K562 (cell line): ENCODE measurements around the gene SMAP2. TPM values are rescaled to one million over a fixed set of nuclear protein-coding genes. Genes with fewer than 3 reads are reported as not detected.

Experiments used
- CHD2 ChIP-seq: IDR thresholded peaks from 2 replicates; pipeline ENCODE4 v1.6.1; 2011; ENCODE audit warnings: low read depth, low read length
- MEF2D ChIP-seq: conservative IDR thresholded peaks from 2 replicates; pipeline ENCODE4 v1.6.1; 2016; ENCODE audit warnings: low read depth, missing genetic modification characterization, missing compliant biosample characterization
- MYC ChIP-seq, 2 experiments: fragments of 250-450 bp in 1 of 2; sonication (Bioruptor Pico) in 1 of 2; IDR thresholded peaks; 2 replicates each; pipeline versions ENCODE4 v1.5.1 to v1.6.1; 2012 to 2021; ENCODE audit warnings: low read depth in 2 of 2, borderline replicate concordance in 1 of 2, improper control_type of control experiment in 1 of 2, low read length in 1 of 2, mild to moderate bottlenecking in 1 of 2, moderate library complexity in 1 of 2
- NFE2 ChIP-seq: IDR thresholded peaks from 2 replicates; pipeline ENCODE4 v1.6.1; 2014; ENCODE audit warnings: antibody characterized with exemption, low read depth
- NR1H2 ChIP-seq: sonication (generic); formaldehyde crosslinking; IDR thresholded peaks from 2 replicates; pipeline ENCODE4 v1.4.0; 2020; ENCODE audit warnings: mild to moderate bottlenecking, missing genetic modification reagents
- NR3C1 ChIP-seq: sonication (generic); formaldehyde crosslinking; IDR thresholded peaks from 2 replicates; pipeline ENCODE4 v1.8.1; 2022; ENCODE audit warnings: missing genetic modification reagents
- PHF8 ChIP-seq: fragments of 200-600 bp; sonication (generic); IDR thresholded peaks from 2 replicates; pipeline ENCODE4 v1.6.1; 2012; ENCODE audit warnings: mixed run types, mild to moderate bottlenecking, inconsistent platforms, low read length, moderate library complexity, borderline replicate concordance
- PPARD ChIP-seq: fragments of 250-450 bp; sonication (Bioruptor Pico); IDR thresholded peaks from 2 replicates; pipeline ENCODE4 v1.8.0; 2022; ENCODE audit warnings: inconsistent platforms, mild to moderate bottlenecking, moderate library complexity
- SAFB ChIP-seq: fragments of 200-400 bp; formaldehyde crosslinking; IDR thresholded peaks from 2 replicates; pipeline ENCODE4 v1.6.1; 2017; ENCODE audit warnings: low read depth, low read length, borderline replicate concordance
- SIN3A ChIP-seq, 2 experiments: fragments of 150-350 bp in 1 of 2; IDR thresholded peaks; 2 replicates each; pipeline ENCODE4 v1.6.1; 2011 to 2016; ENCODE audit warnings: borderline replicate concordance in 2 of 2, low read depth in 2 of 2, low read length in 2 of 2, mild to moderate bottlenecking in 2 of 2, moderate library complexity in 2 of 2; ENCODE audit not compliant: control insufficient read depth in 1 of 2
- ZBTB17 ChIP-seq: fragments of 450-650 bp; formaldehyde crosslinking; IDR thresholded peaks from 2 replicates; pipeline ENCODE4 v1.4.0; 2020; ENCODE audit warnings: mild to moderate bottlenecking
- ZKSCAN8 ChIP-seq: fragments of 200-800 bp; sonication (Bioruptor generic); IDR thresholded peaks from 2 replicates; pipeline ENCODE4 v1.6.1; 2016; ENCODE audit warnings: missing genetic modification characterization, missing compliant biosample characterization
- ZNF384 ChIP-seq: IDR thresholded peaks from 2 replicates; pipeline ENCODE4 v1.6.1; 2012; ENCODE audit warnings: low read depth, low read length, improper control_type of control experiment
- polyA plus RNA-seq, 8 experiments: library from polyadenylated mRNA; depleted of rRNA in 4 of 8; stranded (reverse) in 5 of 8; unstranded in 3 of 8; fragments of >200 nt; fragmentation: Nextera tagmentation in 2 of 8; fragmentation: Illumina TruSeq in 1 of 8; extraction: Ambion mirVana in 2 of 8; extraction: Trizol in 1 of 8; gene quantifications; 2 replicates each; pipeline versions ENCODE4 v1.2.1 to v1.2.3, GENCODE V29; 2011 to 2014; ENCODE audit warnings: inconsistent platforms in 1 of 8, missing spikeins in 1 of 8
- total RNA-seq, 7 experiments: library from RNA; depleted of rRNA in 6 of 7; stranded (reverse); fragments of >200 nt in 6 of 7; fragmentation: Illumina TruSeq in 2 of 7; extraction: Trizol in 2 of 7; gene quantifications; 2 replicates each; pipeline versions ENCODE4 v1.2.1 to v1.2.3, GENCODE V29; 2011 to 2021; ENCODE audit warnings: low replicate concordance in 1 of 7
- TF ChIP-seq, protein P1 (sequence below), 3 experiments: IDR thresholded peaks in 2 of 3; conservative IDR thresholded peaks in 1 of 3; 2 replicates each; pipeline ENCODE4 v1.5.1; 2011 to 2012; ENCODE audit warnings: low read length in 3 of 3, mild to moderate bottlenecking in 3 of 3, control low read depth in 2 of 3, improper control_type of control experiment in 1 of 3, inconsistent platforms in 1 of 3, low read depth in 1 of 3, mixed read lengths in 1 of 3, moderate library complexity in 1 of 3; ENCODE audit not compliant: insufficient read depth in 2 of 3
- TF ChIP-seq, protein P2 (sequence below): fragments of 250-450 bp; sonication (Bioruptor Pico); IDR thresholded peaks from 2 replicates; pipeline ENCODE4 v1.8.0; 2021; ENCODE audit warnings: moderate library complexity, mild to moderate bottlenecking, inconsistent platforms
- TF ChIP-seq, protein P3 (sequence below): sonication (generic); formaldehyde crosslinking; IDR thresholded peaks from 2 replicates; pipeline ENCODE4 v1.8.0; 2022; ENCODE audit warnings: missing genetic modification reagents, mild to moderate bottlenecking, borderline replicate concordance
- TF ChIP-seq, protein P4 (sequence below): IDR thresholded peaks from 3 replicates; pipeline ENCODE4 v1.6.1; 2011; ENCODE audit warnings: borderline replicate concordance, mild to moderate bottlenecking, moderate library complexity; ENCODE audit not compliant: insufficient read length; ENCODE audit errors: extremely low read depth

The SMAP2 gene
- total and polyA plus RNA-seq, 9 of the 15 experiments (the other 6 are each of a cell fraction or from before 2014, with no cell fraction given) = 38.7 to 212 (median 94.1) TPM

DNA sequence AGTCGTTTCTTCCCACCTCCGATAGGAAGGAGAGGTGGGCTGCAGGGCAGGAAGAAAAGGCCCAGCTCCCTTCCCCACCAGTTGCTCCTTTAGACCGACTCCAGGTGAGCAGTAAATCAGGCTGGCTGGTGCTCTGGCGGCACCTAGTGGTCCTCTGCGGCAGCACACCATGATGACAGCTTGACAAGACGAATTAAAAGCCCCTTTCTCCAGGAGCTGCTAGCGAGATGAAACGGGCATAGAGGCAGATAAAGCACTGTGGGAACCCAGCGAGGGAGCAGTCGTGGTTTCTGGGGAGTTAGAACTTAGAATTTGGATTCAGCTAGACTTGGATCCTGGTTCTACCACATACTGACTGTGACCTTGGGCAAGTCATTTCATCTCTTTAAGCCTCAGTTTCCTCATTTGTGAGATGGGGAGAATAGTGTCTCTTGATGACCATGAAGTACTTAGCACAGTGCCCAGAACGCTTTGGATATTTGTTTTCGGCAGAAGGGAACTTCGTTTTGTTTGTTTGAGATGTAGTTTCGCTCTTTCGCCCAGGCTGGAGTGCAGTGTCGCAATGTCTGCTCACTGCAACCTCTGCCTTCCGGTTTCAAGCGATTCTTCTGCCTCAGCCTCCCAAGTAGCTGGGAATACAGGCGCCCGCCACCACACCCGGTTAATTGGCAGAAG is 34.6 kb upstream of the SMAP2 start (continued):
- TF ChIP-seq, protein P1, sequence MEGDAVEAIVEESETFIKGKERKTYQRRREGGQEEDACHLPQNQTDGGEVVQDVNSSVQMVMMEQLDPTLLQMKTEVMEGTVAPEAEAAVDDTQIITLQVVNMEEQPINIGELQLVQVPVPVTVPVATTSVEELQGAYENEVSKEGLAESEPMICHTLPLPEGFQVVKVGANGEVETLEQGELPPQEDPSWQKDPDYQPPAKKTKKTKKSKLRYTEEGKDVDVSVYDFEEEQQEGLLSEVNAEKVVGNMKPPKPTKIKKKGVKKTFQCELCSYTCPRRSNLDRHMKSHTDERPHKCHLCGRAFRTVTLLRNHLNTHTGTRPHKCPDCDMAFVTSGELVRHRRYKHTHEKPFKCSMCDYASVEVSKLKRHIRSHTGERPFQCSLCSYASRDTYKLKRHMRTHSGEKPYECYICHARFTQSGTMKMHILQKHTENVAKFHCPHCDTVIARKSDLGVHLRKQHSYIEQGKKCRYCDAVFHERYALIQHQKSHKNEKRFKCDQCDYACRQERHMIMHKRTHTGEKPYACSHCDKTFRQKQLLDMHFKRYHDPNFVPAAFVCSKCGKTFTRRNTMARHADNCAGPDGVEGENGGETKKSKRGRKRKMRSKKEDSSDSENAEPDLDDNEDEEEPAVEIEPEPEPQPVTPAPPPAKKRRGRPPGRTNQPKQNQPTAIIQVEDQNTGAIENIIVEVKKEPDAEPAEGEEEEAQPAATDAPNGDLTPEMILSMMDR (IDR thresholded peaks at IDR 0.05 in 2 of 3, conservative IDR thresholded peaks at IDR 0.05 in 1 of 3; ENCODE audit: insufficient read depth in 2 of 3, low read depth in 1 of 3, low read length in 3 of 3) = peak; percentile 96 to 100 (median 98)
- TF ChIP-seq SAFB = no peak
- TF ChIP-seq NR1H2 (CRISPR knock-in tag) = no peak
- TF ChIP-seq, protein P2, sequence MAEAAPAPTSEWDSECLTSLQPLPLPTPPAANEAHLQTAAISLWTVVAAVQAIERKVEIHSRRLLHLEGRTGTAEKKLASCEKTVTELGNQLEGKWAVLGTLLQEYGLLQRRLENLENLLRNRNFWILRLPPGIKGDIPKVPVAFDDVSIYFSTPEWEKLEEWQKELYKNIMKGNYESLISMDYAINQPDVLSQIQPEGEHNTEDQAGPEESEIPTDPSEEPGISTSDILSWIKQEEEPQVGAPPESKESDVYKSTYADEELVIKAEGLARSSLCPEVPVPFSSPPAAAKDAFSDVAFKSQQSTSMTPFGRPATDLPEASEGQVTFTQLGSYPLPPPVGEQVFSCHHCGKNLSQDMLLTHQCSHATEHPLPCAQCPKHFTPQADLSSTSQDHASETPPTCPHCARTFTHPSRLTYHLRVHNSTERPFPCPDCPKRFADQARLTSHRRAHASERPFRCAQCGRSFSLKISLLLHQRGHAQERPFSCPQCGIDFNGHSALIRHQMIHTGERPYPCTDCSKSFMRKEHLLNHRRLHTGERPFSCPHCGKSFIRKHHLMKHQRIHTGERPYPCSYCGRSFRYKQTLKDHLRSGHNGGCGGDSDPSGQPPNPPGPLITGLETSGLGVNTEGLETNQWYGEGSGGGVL (CRISPR knock-in tag) = no peak
- TF ChIP-seq NR3C1 (CRISPR knock-in tag) = no peak
- TF ChIP-seq PPARD (CRISPR knock-in tag) = no peak
- TF ChIP-seq MEF2D (tag) = no peak
- no peak for TF ChIP-seq PHF8
- no peak for TF ChIP-seq SIN3A (IDR thresholded peaks at IDR 0.05; ENCODE audit: borderline replicate concordance in 2 of 2, control insufficient read depth in 1 of 2, low read depth in 2 of 2, low read length in 2 of 2)
- TF ChIP-seq, protein P3, sequence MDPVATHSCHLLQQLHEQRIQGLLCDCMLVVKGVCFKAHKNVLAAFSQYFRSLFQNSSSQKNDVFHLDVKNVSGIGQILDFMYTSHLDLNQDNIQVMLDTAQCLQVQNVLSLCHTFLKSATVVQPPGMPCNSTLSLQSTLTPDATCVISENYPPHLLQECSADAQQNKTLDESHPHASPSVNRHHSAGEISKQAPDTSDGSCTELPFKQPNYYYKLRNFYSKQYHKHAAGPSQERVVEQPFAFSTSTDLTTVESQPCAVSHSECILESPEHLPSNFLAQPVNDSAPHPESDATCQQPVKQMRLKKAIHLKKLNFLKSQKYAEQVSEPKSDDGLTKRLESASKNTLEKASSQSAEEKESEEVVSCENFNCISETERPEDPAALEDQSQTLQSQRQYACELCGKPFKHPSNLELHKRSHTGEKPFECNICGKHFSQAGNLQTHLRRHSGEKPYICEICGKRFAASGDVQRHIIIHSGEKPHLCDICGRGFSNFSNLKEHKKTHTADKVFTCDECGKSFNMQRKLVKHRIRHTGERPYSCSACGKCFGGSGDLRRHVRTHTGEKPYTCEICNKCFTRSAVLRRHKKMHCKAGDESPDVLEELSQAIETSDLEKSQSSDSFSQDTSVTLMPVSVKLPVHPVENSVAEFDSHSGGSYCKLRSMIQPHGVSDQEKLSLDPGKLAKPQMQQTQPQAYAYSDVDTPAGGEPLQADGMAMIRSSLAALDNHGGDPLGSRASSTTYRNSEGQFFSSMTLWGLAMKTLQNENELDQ (CRISPR knock-in tag) = no peak
- no peak for TF ChIP-seq ZNF384
- no peak for TF ChIP-seq CHD2
- no peak for TF ChIP-seq ZKSCAN8 (CRISPR knock-in tag)
- peak; percentile 31; the same call in 1 of the 2 replicates for TF ChIP-seq ZBTB17 (CRISPR knock-in tag)
- TF ChIP-seq, protein P4, sequence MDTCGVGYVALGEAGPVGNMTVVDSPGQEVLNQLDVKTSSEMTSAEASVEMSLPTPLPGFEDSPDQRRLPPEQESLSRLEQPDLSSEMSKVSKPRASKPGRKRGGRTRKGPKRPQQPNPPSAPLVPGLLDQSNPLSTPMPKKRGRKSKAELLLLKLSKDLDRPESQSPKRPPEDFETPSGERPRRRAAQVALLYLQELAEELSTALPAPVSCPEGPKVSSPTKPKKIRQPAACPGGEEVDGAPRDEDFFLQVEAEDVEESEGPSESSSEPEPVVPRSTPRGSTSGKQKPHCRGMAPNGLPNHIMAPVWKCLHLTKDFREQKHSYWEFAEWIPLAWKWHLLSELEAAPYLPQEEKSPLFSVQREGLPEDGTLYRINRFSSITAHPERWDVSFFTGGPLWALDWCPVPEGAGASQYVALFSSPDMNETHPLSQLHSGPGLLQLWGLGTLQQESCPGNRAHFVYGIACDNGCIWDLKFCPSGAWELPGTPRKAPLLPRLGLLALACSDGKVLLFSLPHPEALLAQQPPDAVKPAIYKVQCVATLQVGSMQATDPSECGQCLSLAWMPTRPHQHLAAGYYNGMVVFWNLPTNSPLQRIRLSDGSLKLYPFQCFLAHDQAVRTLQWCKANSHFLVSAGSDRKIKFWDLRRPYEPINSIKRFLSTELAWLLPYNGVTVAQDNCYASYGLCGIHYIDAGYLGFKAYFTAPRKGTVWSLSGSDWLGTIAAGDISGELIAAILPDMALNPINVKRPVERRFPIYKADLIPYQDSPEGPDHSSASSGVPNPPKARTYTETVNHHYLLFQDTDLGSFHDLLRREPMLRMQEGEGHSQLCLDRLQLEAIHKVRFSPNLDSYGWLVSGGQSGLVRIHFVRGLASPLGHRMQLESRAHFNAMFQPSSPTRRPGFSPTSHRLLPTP = no peak
- TF ChIP-seq NFE2 = no peak
- TF ChIP-seq MYC (IDR thresholded peaks at IDR 0.05; ENCODE audit: low read depth, low read length) = peak; percentile 48; the same call in 1 of the 2 replicates
- no peak for TF ChIP-seq MYC (CRISPR knock-in tag; IDR thresholded peaks at IDR 0.05; ENCODE audit: borderline replicate concordance, low read depth)
